ENCODE data around the gene ZSWIM4.

ZSWIM4 gene

DNA sequence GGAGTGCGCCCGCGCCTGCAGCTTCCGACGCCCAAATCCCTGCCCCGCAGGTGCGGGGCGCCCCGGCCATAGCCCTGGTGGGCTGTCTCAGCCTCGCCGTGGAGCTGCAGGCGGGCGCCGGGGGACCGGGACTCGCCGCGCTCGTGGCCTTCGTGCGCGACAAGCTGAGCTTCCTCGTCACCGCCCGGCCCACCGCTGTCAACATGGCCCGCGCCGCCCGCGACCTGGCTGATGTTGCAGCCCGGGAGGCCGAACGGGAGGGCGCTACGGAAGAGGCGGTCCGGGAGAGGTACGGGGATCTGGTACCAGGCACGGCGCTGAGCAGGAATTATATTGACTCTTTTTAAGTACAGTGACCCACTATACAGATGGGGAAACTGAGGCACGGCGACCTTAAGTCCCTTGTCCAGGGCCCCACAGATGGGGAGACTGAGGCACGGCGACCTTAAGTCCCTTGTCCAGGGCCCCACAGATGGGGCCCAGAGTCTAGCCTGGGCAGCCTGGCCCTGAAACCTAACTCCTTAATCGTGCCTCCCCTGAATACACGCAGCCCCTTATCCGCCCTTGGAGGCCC is 30.3 kb upstream of the ZSWIM4 start:
- TF ChIP-seq, protein P1, sequence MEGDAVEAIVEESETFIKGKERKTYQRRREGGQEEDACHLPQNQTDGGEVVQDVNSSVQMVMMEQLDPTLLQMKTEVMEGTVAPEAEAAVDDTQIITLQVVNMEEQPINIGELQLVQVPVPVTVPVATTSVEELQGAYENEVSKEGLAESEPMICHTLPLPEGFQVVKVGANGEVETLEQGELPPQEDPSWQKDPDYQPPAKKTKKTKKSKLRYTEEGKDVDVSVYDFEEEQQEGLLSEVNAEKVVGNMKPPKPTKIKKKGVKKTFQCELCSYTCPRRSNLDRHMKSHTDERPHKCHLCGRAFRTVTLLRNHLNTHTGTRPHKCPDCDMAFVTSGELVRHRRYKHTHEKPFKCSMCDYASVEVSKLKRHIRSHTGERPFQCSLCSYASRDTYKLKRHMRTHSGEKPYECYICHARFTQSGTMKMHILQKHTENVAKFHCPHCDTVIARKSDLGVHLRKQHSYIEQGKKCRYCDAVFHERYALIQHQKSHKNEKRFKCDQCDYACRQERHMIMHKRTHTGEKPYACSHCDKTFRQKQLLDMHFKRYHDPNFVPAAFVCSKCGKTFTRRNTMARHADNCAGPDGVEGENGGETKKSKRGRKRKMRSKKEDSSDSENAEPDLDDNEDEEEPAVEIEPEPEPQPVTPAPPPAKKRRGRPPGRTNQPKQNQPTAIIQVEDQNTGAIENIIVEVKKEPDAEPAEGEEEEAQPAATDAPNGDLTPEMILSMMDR (IDR thresholded peaks at IDR 0.05; ENCODE audit: borderline replicate concordance, control extremely low read depth, extremely low read depth, insufficient read depth, missing control alignments): no peak
- DNase-seq (ENCODE audit: low spot score): peak; percentile 58
- in situ Hi-C loops (cut with MboI; ENCODE audit: low sequenced_read_pairs, unreplicated experiment): no loop called here

DNA sequence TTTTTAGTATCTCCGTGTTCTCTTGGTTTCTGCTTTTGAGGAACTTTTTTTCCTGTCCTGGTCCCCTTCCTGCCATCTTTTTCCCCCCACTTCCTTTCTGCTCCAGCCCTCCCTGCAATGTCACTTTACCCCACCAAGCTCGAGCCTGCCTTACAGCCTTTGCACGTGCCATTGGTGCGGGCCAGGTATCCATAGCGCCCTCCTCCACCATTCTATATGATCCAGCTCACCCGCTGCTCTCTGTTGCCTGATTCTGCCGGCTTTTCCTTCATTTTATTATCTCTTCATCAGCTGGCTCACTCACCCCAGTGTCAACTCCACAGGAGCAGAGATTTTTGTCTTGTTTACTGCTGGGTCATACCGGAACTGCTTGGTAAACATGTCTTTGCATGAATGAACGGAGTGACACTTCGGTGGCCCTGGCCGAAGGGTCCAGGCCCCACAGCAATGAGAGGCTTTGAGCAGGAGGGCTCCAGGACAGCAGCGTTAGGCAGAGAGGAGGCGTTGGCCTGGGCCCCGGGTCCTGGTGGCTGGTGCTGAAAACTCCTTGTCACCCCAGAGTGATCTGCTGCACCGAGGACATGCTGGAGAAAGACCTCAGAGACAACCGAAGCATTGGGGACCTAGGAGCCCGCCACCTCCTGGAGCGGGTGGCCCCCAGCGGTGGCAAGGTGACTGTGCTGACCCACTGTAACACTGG is 29.7 kb upstream of the ZSWIM4 start:
- in situ Hi-C loops (cut with MboI; ENCODE audit: low sequenced_read_pairs, unreplicated experiment): no loop called here
- DNase-seq (ENCODE audit: low spot score): no peak
- TF ChIP-seq, protein P1 (IDR thresholded peaks at IDR 0.05; ENCODE audit: borderline replicate concordance, control extremely low read depth, extremely low read depth, insufficient read depth, missing control alignments): no peak

DNA sequence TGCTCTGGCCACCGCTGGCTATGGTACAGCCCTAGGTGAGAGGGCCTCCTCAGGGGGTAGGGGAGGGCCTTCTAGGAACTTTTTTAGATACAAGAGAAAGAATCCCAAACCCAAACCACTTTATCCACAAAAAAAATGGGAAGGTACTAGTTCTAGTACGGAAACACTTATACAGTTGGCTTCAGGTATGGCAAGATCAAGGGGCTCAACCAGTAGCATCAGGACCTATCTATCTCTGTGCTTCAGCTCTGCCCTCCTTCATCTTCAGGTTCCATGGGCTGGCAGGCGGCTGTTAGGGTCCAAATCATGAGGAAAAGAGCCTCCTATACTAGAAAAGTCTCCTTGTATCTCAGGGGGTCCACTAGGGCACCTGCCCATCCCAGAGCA is 29.2 kb upstream of the ZSWIM4 start:
- in situ Hi-C loops (cut with MboI; ENCODE audit: low sequenced_read_pairs, unreplicated experiment): no loop called here
- no peak for DNase-seq (ENCODE audit: low spot score)
- TF ChIP-seq, protein P1 (IDR thresholded peaks at IDR 0.05; ENCODE audit: borderline replicate concordance, control extremely low read depth, extremely low read depth, insufficient read depth, missing control alignments): no peak

DNA sequence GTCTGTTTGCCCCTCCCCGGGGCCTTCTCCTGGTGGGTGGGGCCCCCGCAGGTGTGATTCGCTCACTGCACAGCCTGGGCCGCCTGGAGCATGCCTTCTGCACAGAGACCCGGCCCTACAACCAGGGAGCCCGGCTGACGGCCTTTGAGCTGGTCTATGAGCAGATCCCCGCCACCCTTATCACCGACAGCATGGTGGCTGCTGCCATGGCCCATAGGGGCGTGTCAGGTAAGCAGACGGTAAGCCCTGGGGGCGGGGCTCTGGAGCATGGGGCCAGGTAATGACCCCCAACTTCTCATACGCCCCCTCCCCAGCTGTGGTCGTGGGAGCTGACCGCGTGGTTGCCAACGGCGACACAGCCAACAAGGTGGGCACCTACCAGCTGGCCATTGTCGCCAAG is 26.7 kb upstream of the ZSWIM4 start:
- DNase-seq (ENCODE audit: low spot score): no peak
- TF ChIP-seq, protein P1 (IDR thresholded peaks at IDR 0.05; ENCODE audit: borderline replicate concordance, control extremely low read depth, extremely low read depth, insufficient read depth, missing control alignments): no peak
- in situ Hi-C loops (cut with MboI; ENCODE audit: low sequenced_read_pairs, unreplicated experiment): no loop called here

DNA sequence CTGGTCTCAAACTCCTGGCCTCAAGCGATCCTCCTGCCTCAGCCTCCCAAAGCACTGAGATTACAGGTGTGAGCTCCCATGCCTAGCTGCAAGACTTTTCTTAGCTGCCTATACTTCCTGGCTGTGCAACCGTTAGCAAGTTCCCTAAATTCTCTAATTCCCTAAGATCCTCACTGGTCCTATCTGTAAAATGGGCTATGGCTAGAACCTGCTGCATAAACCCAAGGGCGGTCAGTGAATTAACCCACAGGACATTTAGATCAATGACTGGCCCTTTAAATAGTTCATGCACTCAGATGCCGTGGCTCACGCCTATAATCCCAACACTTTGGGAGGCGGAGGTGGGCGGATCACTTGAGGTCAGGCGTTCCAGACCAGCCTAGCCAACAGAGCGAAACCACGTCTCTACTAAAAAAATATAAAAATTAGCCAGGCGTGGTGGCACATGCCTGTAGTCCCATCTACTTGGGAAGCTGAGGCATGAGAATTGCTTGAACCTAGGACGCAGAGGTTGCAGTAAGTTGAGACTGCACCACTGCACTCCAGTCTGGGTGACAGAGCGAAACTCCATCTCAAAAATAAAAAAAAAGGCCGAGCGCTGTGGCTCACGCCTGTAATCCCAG is 25.1 kb upstream of the ZSWIM4 start:
- DNase-seq (ENCODE audit: low spot score): no peak
- TF ChIP-seq, protein P1 (IDR thresholded peaks at IDR 0.05; ENCODE audit: borderline replicate concordance, control extremely low read depth, extremely low read depth, insufficient read depth, missing control alignments): no peak
- in situ Hi-C loops (cut with MboI; ENCODE audit: low sequenced_read_pairs, unreplicated experiment): no loop called here

DNA sequence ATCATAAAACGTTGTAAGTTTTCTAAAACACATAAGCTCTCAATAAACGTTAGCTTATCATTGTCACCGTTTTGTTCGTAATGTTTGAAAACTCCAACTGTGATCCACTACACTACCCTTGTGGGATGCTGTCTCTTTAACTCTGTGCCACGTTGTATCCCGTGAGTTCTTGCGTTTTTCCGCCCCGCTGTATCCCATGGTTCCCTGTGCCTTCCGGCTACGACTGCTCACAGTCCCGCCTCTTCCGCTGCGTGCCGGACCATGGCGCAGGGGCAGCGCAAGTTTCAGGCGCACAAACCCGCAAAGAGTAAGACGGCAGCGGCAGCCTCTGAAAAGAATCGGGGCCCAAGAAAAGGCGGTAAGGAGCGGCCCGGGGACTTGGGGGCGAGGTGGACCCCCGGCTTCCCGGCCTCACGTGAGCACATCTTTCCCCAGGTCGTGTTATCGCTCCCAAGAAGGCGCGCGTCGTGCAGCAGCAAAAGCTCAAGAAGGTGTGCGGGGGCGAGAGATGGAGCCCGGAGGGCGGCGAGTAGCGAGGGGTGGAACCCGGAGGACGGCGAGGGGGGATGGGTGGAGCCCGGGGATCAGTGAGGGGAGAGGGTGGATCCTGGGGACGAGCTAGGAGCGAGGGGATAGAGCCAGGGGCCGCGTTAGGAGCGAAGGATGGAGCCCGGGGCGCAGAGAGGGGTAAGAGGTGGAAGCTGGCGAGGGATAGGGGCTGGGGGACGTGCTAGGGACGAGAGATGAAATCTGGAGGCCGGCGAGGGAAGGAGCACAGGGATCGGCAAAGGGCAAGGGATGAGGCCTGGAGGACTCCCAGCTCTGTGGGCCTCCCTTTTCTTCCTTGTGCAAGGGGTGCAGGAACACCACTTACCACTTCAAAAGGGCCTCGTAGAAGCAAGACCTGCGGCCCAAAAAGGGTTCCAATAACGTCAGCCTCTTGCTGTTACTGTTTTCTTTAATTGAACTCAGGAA is 20.7 kb upstream of the ZSWIM4 start, which contains the start of gene C19orf53:
TSS of gene C19orf53 (plus strand) at position 240 of the 975 bp plus-strand sequence. CDS start at position 262, 22 bp downstream.
- in situ Hi-C loops (cut with MboI; ENCODE audit: low sequenced_read_pairs, unreplicated experiment): no loop called here
- DNase-seq (ENCODE audit: low spot score): peak; percentile 95
- TF ChIP-seq, protein P1 (IDR thresholded peaks at IDR 0.05; ENCODE audit: borderline replicate concordance, control extremely low read depth, extremely low read depth, insufficient read depth, missing control alignments): no peak

All from GM13976 (cell line).